Mesodermal cell (in vitro differentiated cells): Measurements from ENCODE around the gene TDP1. TPM values are rescaled to one million over a fixed set of nuclear protein-coding genes. Genes with fewer than 3 reads are reported as not detected.

Experiments used
- H3K27ac ChIP-seq: 2 replicates; pipeline ENCODE4 v1.7.0; 2013; ENCODE audit warnings: mild to moderate bottlenecking, low read depth, low read length, moderate library complexity; ENCODE audit not compliant: severe bottlenecking
- H3K36me3 ChIP-seq: 2 replicates; pipeline ENCODE4 v1.7.1; 2013; ENCODE audit warnings: mild to moderate bottlenecking, low read length, moderate library complexity; ENCODE audit not compliant: control insufficient read depth, insufficient read depth
- H3K4me1 ChIP-seq: one replicate; pipeline ENCODE4 v1.7.1; 2013; ENCODE audit warnings: mild to moderate bottlenecking, low read length; ENCODE audit not compliant: insufficient read depth, control insufficient read depth, poor library complexity, severe bottlenecking
- H3K4me3 ChIP-seq: 2 replicates; pipeline ENCODE4 v1.7.0; 2013; ENCODE audit warnings: low read length, control low read depth, mild to moderate bottlenecking; ENCODE audit not compliant: insufficient read depth, poor library complexity, severe bottlenecking; ENCODE audit errors: extremely low read depth
- H3K9me3 ChIP-seq: 2 replicates; pipeline ENCODE4 v1.7.1; 2013; ENCODE audit warnings: mild to moderate bottlenecking, low read length, moderate library complexity; ENCODE audit not compliant: control insufficient read depth
- WGBS, 2 experiments: methylation state at CpG; one replicate each; pipeline ENCODE4 v1.1.5; 2013; ENCODE audit warnings: missing lambda C conversion rate in 2 of 2; ENCODE audit not compliant: insufficient coverage in 2 of 2; 5-methylcytosine and 5-hydroxymethylcytosine counted together
- polyA plus RNA-seq, 2 experiments: library from polyadenylated mRNA; stranded (reverse); fragments of 50-300 nt; gene quantifications; one replicate each; pipeline ENCODE4 v1.2.3, GENCODE V29; 2013

TDP1 gene
- 34.2 TPM for polyA plus RNA-seq (2013, experiment 1 of 2)
- polyA plus RNA-seq (2013, experiment 2 of 2) = 28.4 TPM

DNA sequence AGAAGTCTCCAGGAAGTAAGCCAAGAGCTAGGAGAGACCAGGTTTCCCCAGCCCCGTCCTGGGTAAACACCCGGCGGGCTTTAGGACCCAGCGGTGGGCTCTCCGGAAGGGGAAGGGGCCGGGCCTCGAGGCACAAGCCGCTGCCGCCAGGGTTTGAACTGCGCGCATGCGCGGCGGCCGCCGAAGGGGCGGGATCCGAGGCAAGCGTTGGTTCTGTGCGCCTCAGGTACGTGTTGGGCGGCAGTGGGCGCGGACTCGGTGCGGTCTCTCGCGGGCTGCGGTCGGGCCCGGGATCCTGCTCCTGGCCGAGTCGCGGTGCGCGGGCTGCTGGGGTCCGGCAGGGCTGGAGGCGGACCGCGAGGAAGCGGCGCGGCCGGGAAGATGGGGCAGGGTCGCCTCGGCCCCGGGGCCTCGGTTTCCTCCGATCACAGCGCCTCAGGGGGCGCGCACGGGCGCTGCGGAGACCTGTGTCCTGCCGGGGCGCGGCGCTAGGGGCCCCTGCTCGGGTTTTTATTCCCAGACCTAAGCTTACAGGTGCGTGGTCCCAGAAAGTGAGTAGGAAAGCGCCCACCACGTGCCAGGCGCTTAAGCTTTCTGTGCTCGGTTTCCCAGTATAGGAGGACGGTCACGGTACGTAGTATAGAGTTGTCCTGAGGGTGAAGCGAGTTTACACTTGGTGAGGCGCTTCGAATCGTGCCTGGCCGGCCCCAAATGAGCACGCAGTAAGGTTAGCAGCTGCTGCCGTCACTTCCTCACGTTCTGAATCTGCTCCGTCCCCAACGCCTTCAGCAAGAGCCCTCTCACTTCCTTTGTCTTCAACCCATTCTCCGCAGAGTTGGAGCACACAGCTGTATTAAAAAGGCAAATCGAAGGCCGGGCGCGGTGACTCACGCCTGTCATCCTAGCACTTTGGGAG lies at the start of gene TDP1:
TDP1 (plus strand) TSS at position 183 of the 916 bp plus-strand sequence. CDS start 7,188 bp downstream, outside the sequence.
- peak within 1 kb of the TSS; percentile 96 for H3K27ac ChIP-seq
- 0 to 1% methylated on average over 65 to 80 of the region's 84 CpGs for WGBS, 2 experiments
- H3K36me3 ChIP-seq = peaks cover 36% of the 10 kb centered on the region
- peaks cover 3% of the 10 kb centered on the region for H3K4me1 ChIP-seq
- H3K9me3 ChIP-seq = no peaks in the 10 kb centered on the region
- peak within 1 kb of the TSS; percentile 85 for H3K4me3 ChIP-seq

DNA sequence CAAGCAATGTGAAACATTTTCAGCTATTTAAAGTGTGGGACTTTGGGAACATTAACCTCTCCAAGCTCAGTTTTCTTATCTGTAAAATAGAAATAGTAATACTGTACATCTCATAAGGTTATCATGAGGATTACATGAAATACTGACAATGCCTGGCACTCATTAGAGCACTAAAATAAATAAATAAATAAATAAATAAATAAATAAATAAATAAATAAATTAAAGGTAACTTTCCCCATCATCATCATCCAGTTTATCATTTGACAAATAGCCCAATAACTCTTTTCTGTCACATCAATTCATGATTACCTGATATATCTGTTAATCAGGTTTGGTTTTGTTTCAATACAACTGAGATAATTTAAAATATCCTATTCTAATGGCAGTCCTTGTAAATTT lies 49.7 kb upstream of the TDP1 start:
- Histone ChIP-seq H3K4me1 (peaks cover 2% of the 10 kb centered on the region), H3K9me3 (no peaks in the 10 kb centered on the region), H3K27ac (no peak overlapping the region), H3K36me3 (no peaks in the 10 kb centered on the region), H3K4me3 (no peak overlapping the region)

DNA sequence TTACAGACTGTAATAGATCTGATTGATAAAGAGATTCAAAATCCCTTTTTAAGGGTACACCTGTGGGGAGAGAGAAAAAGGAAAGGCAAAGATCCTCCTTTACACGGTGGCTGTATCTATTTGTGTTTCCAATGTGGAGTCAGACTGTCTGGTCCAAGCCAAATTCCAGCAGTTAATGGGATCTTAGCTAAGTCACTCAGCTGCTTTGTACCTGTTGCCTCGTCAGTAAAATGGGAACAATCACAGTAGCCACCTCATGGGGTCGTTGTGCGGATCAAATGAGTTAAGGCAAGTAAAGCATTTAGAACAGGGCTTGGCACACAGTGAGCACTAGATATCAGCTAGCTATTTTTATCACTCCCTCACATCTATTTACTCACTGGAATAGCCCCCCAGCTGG lies 48.1 kb upstream of the TDP1 start:
- Histone ChIP-seq H3K4me3 (no peak overlapping the region), H3K27ac (no peak overlapping the region), H3K9me3 (no peaks in the 10 kb centered on the region), H3K4me1 (peaks cover 8% of the 10 kb centered on the region), H3K36me3 (no peaks in the 10 kb centered on the region)
- 77 to 79% methylated on average over 4 of the region's 4 CpGs for WGBS, 2 experiments

DNA sequence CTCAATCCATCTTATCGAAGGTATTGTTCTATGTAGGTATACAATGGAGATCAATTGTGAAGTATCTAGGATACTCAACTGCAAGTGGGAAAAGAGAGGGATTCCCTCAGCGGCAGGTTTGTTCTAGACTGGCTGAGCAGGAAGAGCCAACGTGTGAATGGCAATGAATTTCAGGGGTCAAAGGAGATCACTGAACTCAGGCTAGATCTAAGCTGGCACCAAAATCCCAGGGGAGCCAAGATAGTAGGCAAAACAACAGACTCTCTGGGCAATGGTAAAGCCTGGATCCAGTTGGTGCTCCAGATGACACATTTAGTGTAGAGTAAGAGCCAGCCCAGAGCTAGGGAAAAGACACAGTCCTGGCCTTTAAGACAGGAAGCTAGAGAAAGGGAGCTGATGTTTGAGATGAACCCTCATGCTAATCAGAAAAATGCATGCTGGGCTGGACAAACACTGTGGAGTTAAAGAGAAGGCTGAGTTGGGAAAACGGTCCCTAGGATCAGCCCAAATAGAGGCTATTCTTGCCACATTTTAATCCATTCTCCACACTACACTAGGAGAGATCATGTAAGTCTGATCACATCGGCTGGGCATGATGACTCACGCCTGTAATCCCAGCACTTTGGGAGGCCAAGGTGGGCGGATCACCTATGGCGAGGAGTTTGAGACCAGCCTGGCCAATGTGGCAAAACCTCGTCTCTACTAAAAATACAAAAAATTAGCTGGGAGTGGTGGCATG lies 46.8 kb upstream of the TDP1 start:
- peaks cover 8% of the 10 kb centered on the region for H3K4me1 ChIP-seq
- H3K36me3 ChIP-seq = no peaks in the 10 kb centered on the region
- 86 to 89% methylated on average over 6 to 8 of the region's 9 CpGs for WGBS, 2 experiments
- H3K9me3 ChIP-seq = no peaks in the 10 kb centered on the region
- no peak overlapping the region for H3K4me3 ChIP-seq
- no peak overlapping the region for H3K27ac ChIP-seq

DNA sequence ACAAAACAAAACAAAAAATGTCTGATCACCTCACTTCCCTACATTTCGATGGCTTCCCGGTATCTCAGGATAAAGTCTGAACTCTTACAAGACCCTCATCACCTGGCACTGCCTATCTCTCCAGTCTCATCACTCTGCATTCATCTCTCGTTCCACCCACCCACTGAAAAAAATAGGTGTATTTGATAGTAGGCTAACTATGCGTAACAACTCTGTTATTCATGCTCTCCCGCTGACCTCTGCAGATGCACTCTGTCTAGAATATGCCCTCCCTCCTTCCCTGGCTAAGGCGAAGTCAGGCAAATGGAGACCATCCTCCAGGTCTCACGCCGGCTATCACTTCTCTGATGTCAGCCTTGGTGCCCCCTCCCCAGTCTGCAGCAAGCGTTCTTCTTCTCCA lies 46.1 kb upstream of the TDP1 start:
- Histone ChIP-seq H3K4me1 (peaks cover 8% of the 10 kb centered on the region), H3K36me3 (no peaks in the 10 kb centered on the region), H3K9me3 (no peaks in the 10 kb centered on the region), H3K4me3 (no peak overlapping the region), H3K27ac (no peak overlapping the region)
- 91 to 97% methylated on average over 7 to 8 of the region's 9 CpGs for WGBS, 2 experiments

DNA sequence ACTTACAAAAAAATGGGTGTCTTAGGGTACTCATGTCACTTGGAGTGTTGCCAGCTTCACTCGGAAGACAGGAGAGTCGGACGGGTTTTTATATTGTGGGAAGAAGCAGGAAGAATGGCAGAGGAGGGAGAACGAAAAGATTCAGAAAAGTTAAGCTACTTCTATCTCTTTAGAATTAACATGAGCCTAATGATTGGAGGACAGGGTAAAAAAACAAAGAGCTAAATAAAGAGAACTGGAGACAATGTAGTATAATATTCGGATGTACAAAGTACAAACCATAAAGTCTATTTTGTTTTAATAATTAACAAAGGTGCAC lies 45.1 kb upstream of the TDP1 start:
- Histone ChIP-seq H3K9me3 (no peaks in the 10 kb centered on the region), H3K36me3 (no peaks in the 10 kb centered on the region), H3K4me3 (no peak overlapping the region), H3K4me1 (peaks cover 8% of the 10 kb centered on the region), H3K27ac (no peak overlapping the region)
- WGBS, 2 experiments = 50% methylated on average over 1 of the region's 5 CpGs; no CpG with 5 or more reads in 1 of the 2 experiments

DNA sequence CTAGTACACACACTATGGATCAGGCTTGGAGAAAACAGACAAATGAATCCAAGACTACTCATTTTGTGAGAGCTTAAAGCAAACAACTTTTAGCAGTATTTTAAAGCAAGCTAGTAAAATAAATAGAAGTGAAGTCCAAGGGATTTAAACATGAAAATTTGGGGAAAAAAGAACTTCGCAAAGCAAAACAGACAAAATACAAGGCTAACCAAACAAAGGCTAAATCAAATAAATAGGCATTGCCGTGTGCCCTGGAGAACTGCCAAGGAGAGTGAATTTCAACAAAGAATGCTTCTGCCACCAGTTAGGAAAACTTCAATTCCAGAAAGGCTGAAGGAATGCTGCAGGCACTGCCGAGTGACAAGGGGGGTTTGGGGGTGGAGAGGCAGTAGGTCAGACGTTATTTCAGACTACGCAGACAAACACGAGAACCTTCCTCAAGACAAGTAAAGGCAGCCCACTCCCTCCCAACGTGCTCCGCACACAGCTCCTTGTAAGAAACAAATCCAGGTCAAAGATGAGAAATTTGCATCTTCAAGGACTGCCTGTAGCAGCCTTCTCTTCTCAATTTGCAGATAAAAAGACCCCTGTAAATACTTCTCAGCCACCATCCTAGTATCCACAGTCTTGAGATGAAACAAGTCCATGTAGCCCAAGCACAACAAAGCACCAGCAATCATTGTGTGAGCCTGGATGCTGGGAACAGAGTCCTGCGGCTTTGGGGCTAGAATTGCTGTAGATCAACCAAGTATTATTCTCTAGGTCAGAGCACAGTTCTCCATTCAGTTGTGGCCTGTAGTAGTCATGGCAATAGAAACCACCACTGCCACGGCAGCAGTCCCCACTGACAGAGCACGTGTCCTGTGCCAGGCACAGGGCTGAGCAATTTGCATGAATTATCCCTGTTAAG lies 44.5 kb upstream of the TDP1 start:
- peaks cover 8% of the 10 kb centered on the region for H3K4me1 ChIP-seq
- H3K36me3 ChIP-seq = no peaks in the 10 kb centered on the region
- WGBS, 2 experiments = 25 to 35% methylated on average over 5 to 10 of the region's 11 CpGs
- peak overlapping the region; percentile 81 for H3K27ac ChIP-seq
- H3K4me3 ChIP-seq = no peak overlapping the region
- no peaks in the 10 kb centered on the region for H3K9me3 ChIP-seq

DNA sequence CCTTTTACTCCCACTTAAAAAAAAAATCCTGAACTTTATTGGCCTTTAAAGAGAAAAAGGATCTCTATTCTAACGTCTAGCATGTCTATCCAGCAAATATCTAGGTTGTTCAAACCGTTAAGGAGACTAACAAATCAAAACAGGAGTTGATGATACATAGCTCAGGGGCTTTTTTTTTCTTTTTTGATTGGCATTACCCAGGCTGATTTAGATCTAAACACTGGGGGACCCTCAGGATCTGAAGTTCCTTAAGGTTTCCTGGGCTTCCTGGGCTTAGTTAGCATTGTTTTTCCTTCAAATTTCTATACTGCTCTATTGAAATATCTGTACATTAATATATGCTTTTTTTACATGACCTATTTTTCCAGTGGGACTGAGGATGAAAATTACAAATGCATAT lies 43.5 kb upstream of the TDP1 start:
- Histone ChIP-seq H3K4me3 (no peak overlapping the region), H3K9me3 (no peaks in the 10 kb centered on the region), H3K36me3 (no peaks in the 10 kb centered on the region), H3K4me1 (peaks cover 8% of the 10 kb centered on the region), H3K27ac (peak overlapping the region; percentile 81)
- WGBS, 2 experiments = 76% methylated on average over 2 of the region's 2 CpGs; no CpG with 5 or more reads in 1 of the 2 experiments

DNA sequence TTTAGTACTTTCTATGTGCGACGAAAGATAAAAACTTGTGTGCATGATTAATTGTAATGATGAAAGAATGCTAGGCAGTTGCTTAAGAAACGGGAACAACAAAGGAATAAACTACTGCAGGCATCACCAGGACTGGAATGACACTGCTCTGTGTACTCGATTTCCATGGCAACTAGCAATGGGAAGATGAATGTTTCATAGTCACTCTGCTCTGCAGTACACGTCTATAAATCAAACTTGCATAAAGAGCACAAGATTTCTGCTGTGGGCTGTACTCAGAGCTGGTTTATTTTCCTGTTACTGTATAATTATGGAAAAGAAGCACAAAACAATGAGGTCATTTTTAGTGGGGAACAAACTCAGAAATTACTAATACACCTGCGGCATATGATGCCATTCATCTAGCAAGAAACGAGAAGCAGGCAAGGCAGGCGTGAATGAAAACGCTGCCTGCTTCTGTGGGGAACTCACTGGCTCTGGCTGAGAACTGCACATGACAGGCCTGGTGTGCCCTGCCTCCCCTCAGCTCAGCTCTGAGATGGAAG lies 43.0 kb upstream of the TDP1 start:
- WGBS, 2 experiments = 71 to 76% methylated on average over 9 of the region's 9 CpGs
- H3K27ac ChIP-seq = peak overlapping the region; percentile 81
- no peaks in the 10 kb centered on the region for H3K36me3 ChIP-seq
- no peak overlapping the region for H3K4me3 ChIP-seq
- H3K4me1 ChIP-seq = peaks cover 8% of the 10 kb centered on the region
- H3K9me3 ChIP-seq = no peaks in the 10 kb centered on the region
